NCI-H187 treated with DMSO at 0.1 percent for 48 hours (cell line): ENCODE results near the gene DAPK1.
"Not testable (repeated sequence)": the region's sequence is repeated elsewhere in the genome, so short reads cannot be mapped to it uniquely, and the experiment has no call there.

Experiments
- DNase-seq: peaks from one replicate; lab custom pipeline; 2025; lab: John Stamatoyannopoulos, UW

The DAPK1 gene

GRCh38 chr9:87741891-87742290 lies 244.2 kb downstream of the DAPK1 start:
- no peak for DNase-seq

- DNase-seq, result no peak
Observed at GRCh38 chr9:87742813-87743428, 245.3 kb downstream of the DAPK1 start.

GRCh38 chr9:87744247-87744646 lies 246.6 kb downstream of the DAPK1 start:
- DNase-seq, result not testable (repeated sequence)

GRCh38 chr9:87746186-87746585 lies 248.5 kb downstream of the DAPK1 start:
- no peak for DNase-seq

DNA sequence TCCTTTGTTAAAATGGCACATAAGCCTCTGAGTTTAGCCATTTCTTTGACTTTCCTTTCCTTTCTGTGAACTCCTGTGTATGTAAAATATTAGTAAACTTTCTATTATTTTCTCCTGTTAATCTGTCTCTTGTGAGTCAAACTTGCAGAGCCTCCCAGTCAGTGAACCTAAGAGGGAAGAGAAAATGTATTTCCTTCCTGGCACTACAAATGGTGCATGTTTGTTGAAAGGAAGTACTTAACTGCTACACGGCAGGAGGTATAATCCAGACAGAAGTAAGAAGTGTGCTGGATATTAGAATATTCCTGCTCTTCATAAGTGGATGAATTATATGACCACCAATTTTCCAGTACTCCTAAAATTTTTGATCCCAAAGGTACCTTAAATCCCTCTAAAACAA lies 251.2 kb downstream of the DAPK1 start:
- no peak for DNase-seq

GRCh38 chr9:87749335-87750035 lies 251.8 kb downstream of the DAPK1 start:
- no peak for DNase-seq

DNA sequence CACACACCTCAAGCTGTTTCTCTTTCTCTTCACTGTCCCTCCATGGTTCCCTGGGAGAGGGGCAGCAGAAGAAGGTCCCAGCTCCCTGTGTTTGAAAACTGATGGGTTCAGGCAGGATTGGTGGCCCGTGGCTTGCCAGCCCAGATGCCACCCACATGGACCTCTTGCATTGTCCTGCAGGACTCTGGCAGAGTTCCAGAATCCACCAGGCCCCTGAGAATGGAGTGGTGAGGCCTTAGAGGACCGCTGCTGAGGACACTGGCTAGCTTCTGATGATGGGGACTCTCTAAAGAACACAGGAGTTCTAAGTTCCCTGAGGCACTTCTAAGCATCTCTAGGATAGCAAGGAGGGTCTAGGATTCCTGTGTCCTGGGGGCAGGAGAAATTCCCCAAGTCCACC lies 253.1 kb downstream of the DAPK1 start:
- no peak for DNase-seq

DNA sequence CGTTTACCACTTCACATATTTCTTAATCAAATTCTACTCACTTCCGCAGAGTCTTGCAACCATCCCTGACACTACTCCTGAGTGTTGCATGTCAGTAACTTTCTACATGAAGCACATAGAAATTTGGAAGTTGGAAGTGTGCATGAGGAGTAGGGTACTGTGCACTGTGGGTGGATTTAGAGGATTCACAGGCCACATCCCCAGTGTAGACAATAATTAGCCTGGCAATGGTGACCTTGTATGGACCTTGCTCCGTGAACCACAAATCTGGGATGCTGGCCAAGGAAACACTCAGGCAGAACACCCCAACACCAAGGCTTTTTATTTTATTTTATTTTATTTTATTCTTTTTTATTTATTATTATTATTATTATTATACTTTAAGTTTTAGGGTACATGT lies 253.8 kb downstream of the DAPK1 start:
- DNase-seq, result no peak

DNA sequence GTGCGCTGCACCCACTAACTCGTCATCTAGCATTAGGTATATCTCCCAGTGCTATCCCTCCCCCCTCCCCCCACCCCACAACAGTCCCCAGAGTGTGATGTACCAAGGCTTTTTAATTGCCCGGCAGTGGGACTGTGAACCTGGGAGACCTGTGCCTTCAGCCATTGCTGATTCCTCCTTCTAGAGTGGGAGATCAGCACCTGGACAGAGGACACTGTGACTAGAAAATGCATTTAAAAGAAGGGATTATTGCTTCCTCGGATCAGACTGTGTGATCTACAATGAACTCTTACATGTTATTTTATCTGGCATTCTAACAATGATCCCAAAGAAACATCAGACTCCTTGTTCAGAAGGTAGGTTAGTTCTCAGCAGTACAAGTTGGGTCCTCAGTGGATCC lies 254.2 kb downstream of the DAPK1 start:
- no peak for DNase-seq

DNA sequence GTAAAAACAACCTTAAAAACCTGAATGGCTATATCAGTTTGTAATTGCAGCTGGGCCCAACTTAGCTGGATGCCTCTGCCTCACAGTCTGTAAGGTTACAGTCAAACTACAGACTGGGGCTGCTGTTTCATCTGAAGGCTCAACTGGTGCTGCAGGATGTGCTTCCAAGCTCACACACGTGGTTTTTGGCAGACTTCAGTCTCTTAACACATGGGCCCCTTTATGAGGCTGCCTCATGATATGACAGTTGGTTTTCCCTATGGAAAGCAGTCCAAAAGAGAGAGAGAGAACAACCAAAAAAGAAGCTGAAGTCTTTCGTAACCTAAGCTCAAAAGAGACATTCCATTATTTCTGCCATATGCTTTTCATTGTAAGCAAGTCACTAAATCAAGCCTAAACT lies 255.6 kb downstream of the DAPK1 start:
- no peak for DNase-seq
